GM19395 (cell line): ENCODE data around the gene RASL10B.

Experiments used
- ATAC-seq: cut with Tn5 transposase; IDR thresholded peaks from one replicate; pipeline ENCODE4 v1.9.1; 2021; ENCODE audit warnings: mild to moderate bottlenecking, moderate library complexity; ENCODE audit not compliant: unreplicated experiment

RASL10B gene

DNA sequence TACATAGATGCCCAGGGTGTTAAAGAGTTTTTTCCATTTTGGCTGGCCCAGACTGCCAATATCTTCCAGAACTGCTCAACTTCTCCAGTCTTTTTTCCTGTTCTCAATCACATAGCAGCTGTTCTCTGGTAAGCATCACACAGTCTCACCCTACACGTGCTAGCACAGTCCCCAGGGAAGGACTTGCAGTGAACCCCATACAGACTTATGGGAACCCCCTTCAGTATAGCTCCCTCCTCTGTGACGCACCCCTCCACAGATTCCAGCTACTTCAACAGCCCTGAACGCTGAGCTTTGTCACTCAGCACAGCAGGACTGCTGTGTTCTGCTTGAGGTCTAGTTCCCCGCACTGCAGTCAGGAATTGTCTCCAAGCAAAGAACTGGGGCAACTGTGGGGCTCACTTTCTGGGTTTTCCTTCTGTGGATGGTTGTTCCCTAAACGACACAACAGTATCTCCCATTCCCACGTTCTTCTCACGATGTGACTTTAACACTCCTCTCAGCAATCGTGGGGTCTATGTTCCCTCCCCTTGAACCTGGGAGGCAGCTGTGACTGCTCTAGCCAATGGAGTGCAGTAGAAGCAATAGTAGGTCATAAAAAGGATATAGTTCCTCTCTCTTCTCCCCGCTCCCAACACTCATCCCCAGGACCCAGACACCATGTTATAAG is 60.4 kb downstream of the RASL10B start:
- ATAC-seq, result no peak
